Loucy (cell line): ENCODE data around the gene PTPRN2.

Experiments used
- H2AFZ ChIP-seq: fragments of 200-600 bp; sonication (generic); 2 replicates; pipeline ENCODE4 v1.6.0; 2016; ENCODE audit warnings: antibody characterized with exemption, mild to moderate bottlenecking, low read length, moderate library complexity
- H3F3A ChIP-seq: fragments of 200-600 bp; 2 replicates; pipeline ENCODE4 v1.6.0; 2016; ENCODE audit warnings: antibody characterized with exemption, low read depth, mild to moderate bottlenecking
- H3K27me3 ChIP-seq: fragments of 200-600 bp; sonication (generic); 2 replicates; pipeline ENCODE4 v1.6.1; 2014; ENCODE audit warnings: low read length, mild to moderate bottlenecking; ENCODE audit not compliant: insufficient read depth, poor library complexity, severe bottlenecking
- H3K36me3 ChIP-seq: fragments of 200-600 bp; sonication (generic); 2 replicates; pipeline ENCODE4 v1.6.1; 2016; ENCODE audit warnings: low read length; ENCODE audit not compliant: insufficient read depth
- H3K4me1 ChIP-seq: fragments of 200-600 bp; sonication (generic); 2 replicates; pipeline ENCODE4 v1.5.1; 2014; ENCODE audit warnings: low read length, mild to moderate bottlenecking; ENCODE audit not compliant: insufficient read depth, poor library complexity, severe bottlenecking
- H3K4me2 ChIP-seq: fragments of 200-600 bp; sonication (generic); 2 replicates; pipeline ENCODE4 v1.6.0; 2014; ENCODE audit warnings: antibody characterized with exemption, low read length, low read depth, mild to moderate bottlenecking; ENCODE audit not compliant: poor library complexity, severe bottlenecking
- H3K4me3 ChIP-seq: fragments of 200-600 bp; sonication (generic); 2 replicates; pipeline ENCODE4 v1.5.1; 2014; ENCODE audit warnings: low read length, mild to moderate bottlenecking, mixed read lengths; ENCODE audit not compliant: poor library complexity, severe bottlenecking
- H3K79me2 ChIP-seq: fragments of 200-600 bp; sonication (generic); 2 replicates; pipeline ENCODE4 v1.6.1; 2014; ENCODE audit warnings: low read length; ENCODE audit not compliant: insufficient read depth
- H3K9ac ChIP-seq: fragments of 200-600 bp; sonication (generic); 2 replicates; pipeline ENCODE4 v1.6.0; 2014; ENCODE audit warnings: mild to moderate bottlenecking, low read depth, low read length, moderate library complexity; ENCODE audit not compliant: poor library complexity, severe bottlenecking
- H3K9me2 ChIP-seq: fragments of 200-600 bp; sonication (generic); replicated peaks from 2 replicates; pipeline ENCODE4 v1.6.1; 2016; ENCODE audit warnings: low read depth, low read length, mixed read lengths
- H3K9me3 ChIP-seq: fragments of 200-600 bp; sonication (generic); 2 replicates; pipeline ENCODE4 v1.6.1; 2014; ENCODE audit warnings: mild to moderate bottlenecking, antibody characterized with exemption, low read length, low read depth; ENCODE audit not compliant: insufficient read depth
- H4K20me1 ChIP-seq: fragments of 200-600 bp; sonication (generic); 2 replicates; pipeline ENCODE4 v1.6.0; 2014; ENCODE audit warnings: antibody characterized with exemption, low read length, mild to moderate bottlenecking; ENCODE audit not compliant: insufficient read depth, poor library complexity, severe bottlenecking
- CTCF ChIP-seq: fragments of 200-600 bp; sonication (generic); conservative IDR thresholded peaks from 2 replicates; pipeline ENCODE4 v1.5.1; 2014; ENCODE audit warnings: mild to moderate bottlenecking, antibody characterized with exemption, low read length
- EZH2phosphoT487 ChIP-seq: fragments of 200-600 bp; IDR thresholded peaks from 2 replicates; pipeline ENCODE4 v1.6.1; 2018; ENCODE audit warnings: antibody characterized with exemption, mild to moderate bottlenecking, moderate library complexity, borderline replicate concordance

The PTPRN2 gene

GRCh38 chr7:158248816-158249215 is 338.8 kb downstream of the PTPRN2 start:
- no peak overlapping the region for H3K9ac ChIP-seq
- H3K4me3 ChIP-seq: no peak overlapping the region
- no peaks in the 10 kb centered on the region for H3K27me3 ChIP-seq
- H2AFZ ChIP-seq: no peak overlapping the region
- H3K9me3 ChIP-seq: peaks cover 18% of the 10 kb centered on the region; the same call in 1 of the 2 replicates
- H3K4me2 ChIP-seq: no peak overlapping the region
- TF ChIP-seq CTCF (no peak), EZH2phosphoT487 (no peak)
- H3K9me2 ChIP-seq: no peaks in the 10 kb centered on the region
- no peaks in the 10 kb centered on the region for H3K79me2 ChIP-seq
- no peaks in the 10 kb centered on the region for H3K4me1 ChIP-seq
- no peaks in the 10 kb centered on the region for H3F3A ChIP-seq
- H4K20me1 ChIP-seq: no peaks in the 10 kb centered on the region
- H3K36me3 ChIP-seq: no peaks in the 10 kb centered on the region

DNA sequence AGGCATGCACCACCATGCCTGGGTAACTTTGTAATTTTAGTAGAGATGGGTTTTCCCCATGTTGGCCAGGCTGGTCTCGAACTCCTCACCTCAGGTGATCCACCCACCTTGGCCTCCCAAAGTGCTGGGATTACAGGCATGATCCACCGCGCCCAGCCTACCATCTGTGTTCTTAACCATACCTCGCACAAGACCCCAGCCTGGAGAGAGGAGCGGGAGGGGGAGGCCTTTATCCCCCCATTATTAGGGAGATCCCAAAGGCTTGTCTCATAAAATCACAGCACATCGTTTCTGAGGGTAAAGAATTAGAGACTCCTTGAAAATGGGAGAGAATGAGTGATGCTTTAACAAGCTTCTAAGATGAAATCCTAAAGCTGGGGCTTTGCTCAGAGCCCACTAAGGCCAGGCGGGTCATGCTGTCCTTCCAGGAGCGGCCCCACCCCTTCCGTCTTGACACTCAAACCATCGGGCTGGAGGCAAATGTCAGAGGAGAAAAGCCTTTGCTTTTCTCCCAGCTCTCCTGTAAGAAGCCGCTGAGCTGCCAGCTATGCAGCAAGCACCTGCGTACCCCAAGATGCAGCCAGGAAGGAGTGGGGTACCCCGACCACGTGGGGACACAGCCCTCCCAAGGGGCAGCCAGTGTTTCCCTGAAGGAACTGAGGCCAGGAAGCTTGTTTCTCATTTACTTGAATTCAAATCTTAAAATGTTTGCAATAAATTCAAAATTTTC is 339.7 kb downstream of the PTPRN2 start:
- Histone ChIP-seq H3K9me2 (no peaks in the 10 kb centered on the region), H3K36me3 (no peaks in the 10 kb centered on the region), H3F3A (no peaks in the 10 kb centered on the region), H3K4me3 (no peak overlapping the region), H3K4me2 (no peak overlapping the region), H3K4me1 (no peaks in the 10 kb centered on the region), H4K20me1 (no peaks in the 10 kb centered on the region), H3K9ac (no peak overlapping the region), H3K79me2 (no peaks in the 10 kb centered on the region), H2AFZ (no peak overlapping the region), H3K27me3 (no peaks in the 10 kb centered on the region), H3K9me3 (peaks cover 22% of the 10 kb centered on the region; the same call in 1 of the 2 replicates)
- TF ChIP-seq CTCF (no peak), EZH2phosphoT487 (no peak)

- Histone ChIP-seq H3K9ac (no peak overlapping the region), H2AFZ (no peak overlapping the region), H3K4me3 (no peak overlapping the region), H3K79me2 (no peaks in the 10 kb centered on the region), H3F3A (no peaks in the 10 kb centered on the region), H4K20me1 (no peaks in the 10 kb centered on the region), H3K4me2 (no peak overlapping the region), H3K9me3 (peaks cover 17% of the 10 kb centered on the region; the same call in 1 of the 2 replicates), H3K4me1 (no peaks in the 10 kb centered on the region), H3K36me3 (no peaks in the 10 kb centered on the region), H3K27me3 (no peaks in the 10 kb centered on the region), H3K9me2 (no peaks in the 10 kb centered on the region)
- TF ChIP-seq EZH2phosphoT487: no peak
- no peak for TF ChIP-seq CTCF
Measured at GRCh38 chr7:158246960-158247673, 340.5 kb downstream of the PTPRN2 start.
